Right lobe of liver (tissue), 6 donors: ENCODE measurements around the gene ZBTB7C. TPM values are rescaled to one million over a fixed set of nuclear protein-coding genes. Genes with fewer than 3 reads are reported as not detected.
A peak's percentile ranks its signal among the peaks of the same experiment; 100 is the strongest.

Experiments used
- ATAC-seq, 4 donors: fragments of 200-7000 bp; cut with Tn5 transposase; one replicate each; pipeline ENCODE4 v1.9.1; 2020; ENCODE audit warnings: mild to moderate bottlenecking in 4 of 4, moderate library complexity in 4 of 4
- DNase-seq, 3 donors: peaks; one replicate each; pipeline ENCODE4 v3.0.0-alpha.2; 2020
- H3K27ac ChIP-seq, 3 donors: fragments of 200-600 bp; one replicate each; pipeline ENCODE4 v1.8.0; 2022
- H3K27me3 ChIP-seq, 2 donors: fragments of 200-600 bp; one replicate each; pipeline ENCODE4 v1.8.0; 2022
- H3K36me3 ChIP-seq, 4 donors: fragments of 200-600 bp; sonication (generic) in 1 of 4; one replicate each; pipeline versions ENCODE4 v1.5.1 to v1.8.0; 2017 to 2022; ENCODE audit warnings: control low read depth in 1 of 4
- H3K4me1 ChIP-seq, 4 donors: fragments of 200-600 bp; sonication (generic) in 1 of 4; one replicate each; pipeline versions ENCODE4 v1.5.1 to v1.8.0; 2017 to 2022; ENCODE audit warnings: control low read depth in 1 of 4
- H3K4me3 ChIP-seq, 3 donors: fragments of 200-600 bp; one replicate each; pipeline ENCODE4 v1.8.0; 2022
- H3K9me3 ChIP-seq, 4 donors: fragments of 200-600 bp; sonication (generic) in 1 of 4; one replicate each; pipeline versions ENCODE4 v1.5.1 to v1.8.0; 2017 to 2022; ENCODE audit warnings: control low read depth in 1 of 4
- POLR2A ChIP-seq: fragments of 450-650 bp; IDR thresholded peaks from one replicate; pipeline ENCODE4 v1.6.1; 2017; ENCODE audit warnings: antibody characterized with exemption, mild to moderate bottlenecking
- WGBS: methylation state at CpG from one replicate; pipeline ENCODE4 v1.1.6; 2018; ENCODE audit warnings: low coverage, low lambda C conversion rate; ENCODE audit not compliant: insufficient coverage; ENCODE audit errors: missing lambda C conversion rate; 5-methylcytosine and 5-hydroxymethylcytosine counted together
- intact Hi-C, 2 donors: fragments of 100-400 bp; cut with DNase I; formaldehyde crosslinking; loops; one replicate each; pipeline versions ENCODE4 v1.11.2 to v1.14.1; 2022
- total RNA-seq, 6 experiments: library from RNA; depleted of rRNA in 2 of 6; stranded (reverse); fragments of >200 nt in 2 of 6; fragmentation: NEBNext Ultra II Directional in 3 of 6; extraction: Animal tissue kit (Norgen Biotek cat#: 25700) in 3 of 6; gene quantifications; one replicate each; pipeline versions ENCODE4 v1.1.0 to v1.2.4, GENCODE V29; 2016 to 2023
- TF ChIP-seq, protein P1 (sequence below), 4 donors: fragments of 200-600 bp in 3 of 4; fragments of 450-650 bp in 1 of 4; IDR thresholded peaks; one replicate each; pipeline versions ENCODE4 v1.5.1 to v1.8.0; 2016 to 2022; ENCODE audit warnings: antibody characterized with exemption in 4 of 4, mild to moderate bottlenecking in 2 of 4
- donor health status: DM: no; HTN: yes; CAD: no.
- donor health status: DM: no; HTN: no; CAD: no.
- donor health status: DM: no; HTN: no; CAD: no.
- donor health status: DM: no; HTN: yes; CAD: no.
- donor health status: DM: no; HTN: yes; CAD: no.

The ZBTB7C gene
- total RNA-seq, 6 experiments from 2014 or later = 1.1 to 1.7 (median 1.3) TPM

GRCh38 chr18:48024881-48025660 lies 384.1 kb downstream of the ZBTB7C start:
- H3K27ac ChIP-seq = no peak overlapping the region
- WGBS = 74% methylated on average over 7 of the region's 7 CpGs
- no peak for ATAC-seq
- no peaks in the 10 kb centered on the region for H3K27me3 ChIP-seq
- no peaks in the 10 kb centered on the region for H3K4me1 ChIP-seq
- DNase-seq = no peak
- no peaks in the 10 kb centered on the region for H3K9me3 ChIP-seq
- no peaks in the 10 kb centered on the region for H3K36me3 ChIP-seq
- TF ChIP-seq, protein P1, sequence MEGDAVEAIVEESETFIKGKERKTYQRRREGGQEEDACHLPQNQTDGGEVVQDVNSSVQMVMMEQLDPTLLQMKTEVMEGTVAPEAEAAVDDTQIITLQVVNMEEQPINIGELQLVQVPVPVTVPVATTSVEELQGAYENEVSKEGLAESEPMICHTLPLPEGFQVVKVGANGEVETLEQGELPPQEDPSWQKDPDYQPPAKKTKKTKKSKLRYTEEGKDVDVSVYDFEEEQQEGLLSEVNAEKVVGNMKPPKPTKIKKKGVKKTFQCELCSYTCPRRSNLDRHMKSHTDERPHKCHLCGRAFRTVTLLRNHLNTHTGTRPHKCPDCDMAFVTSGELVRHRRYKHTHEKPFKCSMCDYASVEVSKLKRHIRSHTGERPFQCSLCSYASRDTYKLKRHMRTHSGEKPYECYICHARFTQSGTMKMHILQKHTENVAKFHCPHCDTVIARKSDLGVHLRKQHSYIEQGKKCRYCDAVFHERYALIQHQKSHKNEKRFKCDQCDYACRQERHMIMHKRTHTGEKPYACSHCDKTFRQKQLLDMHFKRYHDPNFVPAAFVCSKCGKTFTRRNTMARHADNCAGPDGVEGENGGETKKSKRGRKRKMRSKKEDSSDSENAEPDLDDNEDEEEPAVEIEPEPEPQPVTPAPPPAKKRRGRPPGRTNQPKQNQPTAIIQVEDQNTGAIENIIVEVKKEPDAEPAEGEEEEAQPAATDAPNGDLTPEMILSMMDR (IDR thresholded peaks at IDR 0.05) = no peak
- TF ChIP-seq POLR2A = no peak
- no peak overlapping the region for H3K4me3 ChIP-seq
- intact Hi-C loops = loop anchor here (5.0 to 10.0 kb wide), 2 partner anchors 250 to 422 kb away; no protein-coding TSS in a partner anchor

DNA sequence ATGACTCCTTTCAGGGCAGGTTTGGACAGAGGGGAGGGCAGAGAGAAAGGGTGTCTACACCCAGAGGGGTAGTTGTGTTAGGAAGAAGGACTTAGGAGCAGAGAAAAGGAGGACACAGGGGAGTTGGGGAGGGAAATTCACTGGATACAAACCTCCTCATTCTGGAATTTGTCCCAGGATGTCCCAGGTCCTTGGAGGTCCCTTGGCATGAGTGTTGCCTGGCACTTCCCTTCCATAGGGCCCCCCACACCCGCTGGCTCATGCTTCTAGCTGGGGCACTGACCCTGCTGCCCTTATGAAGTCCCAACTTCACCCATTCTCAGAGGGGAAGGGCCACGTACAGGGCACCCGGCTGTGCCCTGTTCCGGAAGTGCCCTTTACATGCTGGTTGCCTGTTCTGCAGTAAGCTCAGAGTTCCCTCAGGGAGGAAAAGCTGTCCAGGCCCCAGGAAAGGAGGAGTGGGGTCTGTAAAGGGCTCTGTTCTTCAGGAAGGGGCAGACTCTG lies 385.1 kb downstream of the ZBTB7C start:
- no peak for DNase-seq
- no peak overlapping the region for H3K4me3 ChIP-seq
- H3K9me3 ChIP-seq = no peaks in the 10 kb centered on the region
- H3K4me1 ChIP-seq = no peaks in the 10 kb centered on the region
- H3K27me3 ChIP-seq = no peaks in the 10 kb centered on the region
- intact Hi-C loops = loop anchor here (10.0 kb wide), 1 partner anchor 249 kb away; no protein-coding TSS in a partner anchor
- TF ChIP-seq POLR2A = no peak
- TF ChIP-seq, protein P1 (IDR thresholded peaks at IDR 0.05) = no peak
- no peaks in the 10 kb centered on the region for H3K36me3 ChIP-seq
- H3K27ac ChIP-seq = no peak overlapping the region
- ATAC-seq = no peak
- no CpG with 5 or more reads among the region's 4 CpGs for WGBS

GRCh38 chr18:48023334-48024008 lies 385.7 kb downstream of the ZBTB7C start:
- no peak for TF ChIP-seq POLR2A
- TF ChIP-seq, protein P1 (IDR thresholded peaks at IDR 0.05) = peak; percentile 35 to 54 (median 42)
- intact Hi-C loops = loop anchor here (10.0 kb wide), 1 partner anchor 249 kb away; no protein-coding TSS in a partner anchor
- H3K9me3 ChIP-seq = no peaks in the 10 kb centered on the region
- DNase-seq = no peak
- H3K4me3 ChIP-seq = no peak overlapping the region
- no peak overlapping the region for H3K27ac ChIP-seq
- no peaks in the 10 kb centered on the region for H3K27me3 ChIP-seq
- H3K4me1 ChIP-seq = no peaks in the 10 kb centered on the region
- 40% methylated on average over 7 of the region's 9 CpGs for WGBS
- H3K36me3 ChIP-seq = no peaks in the 10 kb centered on the region
- ATAC-seq = peak; percentile 45 to 65 (median 60)

DNA sequence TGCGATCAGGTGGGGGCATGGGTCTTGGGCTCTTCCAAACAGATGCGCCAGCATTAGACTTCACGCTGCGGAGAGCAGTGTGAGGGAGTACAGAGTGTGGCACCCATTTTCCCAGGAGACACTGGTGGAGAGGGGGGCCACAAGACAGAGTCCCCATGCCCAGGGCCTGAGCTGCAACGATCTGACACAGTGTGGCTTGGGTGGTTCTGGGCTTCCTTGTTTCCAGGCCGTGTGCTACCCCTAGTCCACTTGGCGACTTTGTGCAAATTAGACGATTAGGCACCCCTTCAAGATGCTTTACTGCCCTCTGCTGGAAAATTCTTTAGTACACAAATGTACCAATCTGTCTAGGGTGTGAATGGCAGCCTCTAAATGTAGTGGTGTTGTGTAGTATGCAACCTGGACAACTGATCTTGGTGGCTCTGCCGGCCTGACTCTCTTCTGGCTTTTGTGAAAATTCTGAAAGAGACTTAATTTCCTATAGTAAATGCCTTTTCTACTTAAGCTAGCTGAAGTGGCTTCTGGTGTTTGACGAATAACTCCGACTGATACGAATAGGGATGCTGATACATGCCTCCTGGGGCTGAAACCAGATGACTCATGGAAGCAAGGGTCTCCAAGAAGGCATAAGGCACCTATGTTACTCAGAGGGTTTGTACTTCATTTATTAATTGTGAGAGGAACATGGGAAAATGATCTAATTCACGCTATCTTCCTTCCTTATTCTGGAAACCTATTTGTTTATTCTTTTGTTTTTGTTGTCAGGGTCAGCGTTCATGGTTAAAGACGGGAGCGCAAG lies 386.5 kb downstream of the ZBTB7C start:
- no peaks in the 10 kb centered on the region for H3K9me3 ChIP-seq
- no peaks in the 10 kb centered on the region for H3K27me3 ChIP-seq
- ATAC-seq (peak; percentile 69 to 84 (median 80)), DNase-seq (peak in 1 of 3 donors; percentile 42)
- H3K4me3 ChIP-seq = no peak overlapping the region
- WGBS = 61% methylated on average over 8 of the region's 16 CpGs
- no peak overlapping the region for H3K27ac ChIP-seq
- peaks cover 0 to 3% (median under 1%) of the 10 kb centered on the region in 4 donors for H3K4me1 ChIP-seq
- H3K36me3 ChIP-seq = no peaks in the 10 kb centered on the region
- intact Hi-C loops = loop anchor here (10.0 kb wide), 1 partner anchor 248 kb away; no protein-coding TSS in a partner anchor
- TF ChIP-seq, protein P1 (IDR thresholded peaks at IDR 0.05) = peak; percentile 47 to 71 (median 54)
- no peak for TF ChIP-seq POLR2A
